ENCODE data around the gene NTHL1.

DNA sequence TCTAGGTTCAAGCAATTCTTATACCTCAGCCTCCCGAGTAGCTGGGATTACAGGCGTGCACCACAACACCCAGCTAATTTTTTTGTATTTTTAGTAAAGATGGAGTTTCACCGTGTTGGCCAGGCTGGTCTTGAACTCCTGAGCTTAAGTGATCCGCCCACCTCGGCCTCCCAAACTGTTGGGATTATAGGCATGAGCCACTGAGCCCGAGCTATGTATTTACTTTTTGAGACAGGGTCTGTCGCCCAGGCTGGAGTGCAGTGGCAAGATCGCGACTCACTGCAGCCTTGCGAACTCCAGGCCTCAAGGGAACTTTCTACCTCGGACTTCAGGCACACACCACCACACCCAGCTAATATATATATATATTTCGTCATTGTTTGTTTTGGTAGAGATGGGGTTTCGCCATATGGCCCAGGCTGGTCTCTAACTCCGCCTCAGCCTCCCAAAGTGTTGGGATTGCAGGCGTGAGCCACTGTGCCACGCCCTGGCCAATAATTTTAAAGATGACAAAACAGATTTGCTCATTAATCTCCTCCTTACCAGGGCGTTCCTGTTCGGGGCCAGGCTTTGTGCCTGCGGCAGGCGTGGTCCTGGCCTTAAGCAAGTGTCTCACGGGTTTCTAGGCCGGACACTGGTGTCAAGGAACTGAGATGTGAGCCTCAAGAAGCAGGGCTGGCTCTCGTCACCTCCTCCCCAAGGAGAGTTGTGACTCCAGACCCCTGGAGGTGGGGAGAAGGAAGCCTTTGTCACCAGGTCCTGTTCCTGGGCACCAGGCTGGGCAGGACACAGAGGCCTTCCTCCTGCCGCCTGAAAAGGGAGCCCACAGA is 32.3 kb downstream of the NTHL1 start:
- no peak for TF ChIP-seq CTCF (IDR thresholded peaks at IDR 0.05)
- TF ChIP-seq ZFX (IDR thresholded peaks at IDR 0.05; ENCODE audit: borderline replicate concordance) = no peak
